ENCODE measurements around the gene DCPS.
"Not testable (repeated sequence)": the region's sequence is repeated elsewhere in the genome, so short reads cannot be mapped to it uniquely, and the experiment has no call there.

Gene DCPS

GRCh38 chr11:126362879-126363655 lies 59.2 kb downstream of the DCPS start:
- no peak for DNase-seq

GRCh38 chr11:126363706-126364248 lies 59.9 kb downstream of the DCPS start:
- DNase-seq, result no peak

GRCh38 chr11:126364735-126365134 lies 60.9 kb downstream of the DCPS start:
- not testable (repeated sequence) for DNase-seq

GRCh38 chr11:126365508-126365907 lies 61.6 kb downstream of the DCPS start:
- DNase-seq, result not testable (repeated sequence)

GRCh38 chr11:126366064-126366822 lies 62.4 kb downstream of the DCPS start:
- DNase-seq, result no peak

- DNase-seq, result not testable (repeated sequence)
Measured at GRCh38 chr11:126366823-126367654, 63.2 kb downstream of the DCPS start.

GRCh38 chr11:126367806-126368205 lies 63.9 kb downstream of the DCPS start:
- DNase-seq, result not testable (repeated sequence)

DNA sequence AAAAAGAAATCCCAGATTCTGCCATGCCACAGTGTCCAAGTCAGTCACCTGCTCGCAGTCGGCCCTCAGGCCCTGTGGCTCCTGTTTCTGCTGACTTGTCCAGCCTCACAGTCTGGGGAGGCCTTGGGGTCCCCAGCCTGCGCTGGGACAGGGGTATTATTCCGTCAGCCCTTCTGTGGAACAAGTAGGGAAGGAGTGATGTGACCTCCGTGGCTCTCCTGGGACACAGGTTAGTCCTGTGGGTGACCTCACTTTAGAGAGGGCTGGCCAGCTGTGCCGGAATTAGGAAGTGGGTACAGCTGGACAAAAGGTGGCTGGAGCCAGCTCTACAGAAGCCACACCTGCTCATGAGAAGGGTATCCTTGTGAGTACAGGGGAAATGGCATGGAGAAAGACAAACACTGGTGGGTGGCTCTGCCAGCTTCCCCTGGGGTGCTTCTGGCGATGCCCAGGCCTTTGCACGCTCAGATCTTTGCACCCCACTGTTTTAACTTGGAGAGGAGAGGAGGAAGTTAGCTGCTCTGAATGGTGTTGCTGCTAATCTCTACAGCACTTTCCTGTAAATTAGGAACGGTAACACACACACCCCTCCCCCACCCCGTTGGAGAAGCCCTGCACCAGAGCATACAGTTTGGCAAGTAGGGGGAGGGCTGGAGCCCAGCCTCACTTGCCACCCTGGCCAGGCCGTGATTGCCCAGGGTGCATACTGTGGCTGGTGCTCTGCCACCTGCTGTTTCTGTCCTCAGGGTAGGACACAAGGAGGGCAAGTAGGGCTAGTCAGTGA lies 64.7 kb downstream of the DCPS start:
- not testable (repeated sequence) for DNase-seq

GRCh38 chr11:126370016-126370415 lies 66.2 kb downstream of the DCPS start:
- no peak for DNase-seq

DNA sequence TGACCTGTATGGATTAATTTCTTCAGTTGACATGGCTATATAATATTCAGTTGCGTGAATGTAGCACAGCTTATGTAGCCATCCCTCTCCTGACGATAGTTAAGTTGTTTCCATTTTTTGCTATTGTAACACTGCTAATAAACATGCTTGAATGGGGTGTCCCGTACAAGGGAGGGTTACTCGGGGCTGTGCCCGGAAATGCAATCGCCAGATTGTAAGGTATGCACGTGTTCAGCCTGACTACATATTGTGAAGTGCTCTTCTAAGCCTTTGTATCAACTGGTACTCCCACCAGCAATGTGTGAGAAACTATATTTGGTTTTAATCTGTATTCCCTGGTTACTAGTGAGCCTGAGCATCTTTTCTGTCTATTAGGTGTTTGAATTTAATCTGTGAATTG lies 67.7 kb downstream of the DCPS start:
- DNase-seq, result no peak

GRCh38 chr11:126373389-126374066 lies 69.7 kb downstream of the DCPS start:
- not testable (repeated sequence) for DNase-seq

DNA sequence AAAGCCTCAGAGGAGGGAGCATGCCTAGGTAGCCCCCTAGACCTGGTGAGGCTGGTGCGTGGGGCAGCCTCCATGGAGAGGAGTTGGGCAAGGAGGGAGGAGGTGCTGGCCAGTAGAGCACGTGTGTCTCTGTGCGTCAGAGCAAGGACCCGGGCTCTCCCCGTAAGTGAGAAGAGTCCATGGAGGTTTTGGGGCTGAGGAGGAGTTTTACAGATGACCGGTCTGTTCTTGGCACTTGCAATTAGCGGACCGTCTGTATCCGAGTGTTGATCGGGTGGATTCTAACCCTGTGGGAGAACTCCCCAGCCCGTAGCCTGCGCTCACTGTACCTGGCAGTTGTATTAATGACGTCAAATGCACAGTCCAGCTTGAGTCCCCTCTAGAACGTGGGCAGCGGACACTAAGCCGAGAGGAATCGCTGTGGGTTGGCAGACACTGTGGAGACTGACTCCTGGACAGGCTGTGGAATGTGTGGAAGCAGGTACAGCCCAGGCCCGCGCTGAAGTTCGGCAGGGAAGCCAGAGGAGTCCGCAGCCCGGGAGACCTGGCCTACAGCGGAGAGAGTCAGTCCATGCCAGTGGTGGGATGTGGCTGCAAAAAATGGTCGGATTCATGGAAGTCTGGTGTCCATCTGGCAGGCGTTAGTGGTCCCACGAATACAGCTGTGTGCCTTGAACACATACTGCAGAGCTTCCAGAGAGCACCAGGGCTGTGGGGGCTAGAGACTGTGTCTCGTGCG lies 70.9 kb downstream of the DCPS start:
- not testable (repeated sequence) for DNase-seq

- DNase-seq, result no peak
Measured at GRCh38 chr11:126375726-126376125, 71.9 kb downstream of the DCPS start.

- no peak for DNase-seq
Measured at GRCh38 chr11:126378763-126379162, 74.9 kb downstream of the DCPS start.

GRCh38 chr11:126380909-126381308 lies 77.0 kb downstream of the DCPS start:
- no peak for DNase-seq

GRCh38 chr11:126381960-126382359 lies 78.1 kb downstream of the DCPS start:
- not testable (repeated sequence) for DNase-seq

DNA sequence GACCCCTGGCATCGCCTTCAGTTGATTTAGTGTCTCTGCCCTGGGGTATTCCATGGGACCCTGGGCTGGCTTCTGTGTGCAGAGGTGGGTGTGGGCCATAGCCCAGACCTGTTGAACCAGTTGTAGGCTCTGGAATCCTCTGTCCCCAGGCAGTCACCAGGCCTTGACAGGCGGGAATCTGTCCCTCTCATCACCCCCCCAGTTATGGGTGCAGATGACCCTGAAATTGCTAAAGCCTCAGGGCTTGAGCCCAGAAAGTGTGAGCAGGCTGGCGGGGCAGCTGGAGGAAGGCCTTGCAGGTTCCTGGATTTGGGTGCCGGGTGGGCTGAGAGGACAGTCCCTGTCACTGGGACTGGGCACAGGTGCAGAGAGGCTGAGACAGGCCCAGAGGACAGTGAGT lies 78.8 kb downstream of the DCPS start:
- DNase-seq, result not testable (repeated sequence)

DNA sequence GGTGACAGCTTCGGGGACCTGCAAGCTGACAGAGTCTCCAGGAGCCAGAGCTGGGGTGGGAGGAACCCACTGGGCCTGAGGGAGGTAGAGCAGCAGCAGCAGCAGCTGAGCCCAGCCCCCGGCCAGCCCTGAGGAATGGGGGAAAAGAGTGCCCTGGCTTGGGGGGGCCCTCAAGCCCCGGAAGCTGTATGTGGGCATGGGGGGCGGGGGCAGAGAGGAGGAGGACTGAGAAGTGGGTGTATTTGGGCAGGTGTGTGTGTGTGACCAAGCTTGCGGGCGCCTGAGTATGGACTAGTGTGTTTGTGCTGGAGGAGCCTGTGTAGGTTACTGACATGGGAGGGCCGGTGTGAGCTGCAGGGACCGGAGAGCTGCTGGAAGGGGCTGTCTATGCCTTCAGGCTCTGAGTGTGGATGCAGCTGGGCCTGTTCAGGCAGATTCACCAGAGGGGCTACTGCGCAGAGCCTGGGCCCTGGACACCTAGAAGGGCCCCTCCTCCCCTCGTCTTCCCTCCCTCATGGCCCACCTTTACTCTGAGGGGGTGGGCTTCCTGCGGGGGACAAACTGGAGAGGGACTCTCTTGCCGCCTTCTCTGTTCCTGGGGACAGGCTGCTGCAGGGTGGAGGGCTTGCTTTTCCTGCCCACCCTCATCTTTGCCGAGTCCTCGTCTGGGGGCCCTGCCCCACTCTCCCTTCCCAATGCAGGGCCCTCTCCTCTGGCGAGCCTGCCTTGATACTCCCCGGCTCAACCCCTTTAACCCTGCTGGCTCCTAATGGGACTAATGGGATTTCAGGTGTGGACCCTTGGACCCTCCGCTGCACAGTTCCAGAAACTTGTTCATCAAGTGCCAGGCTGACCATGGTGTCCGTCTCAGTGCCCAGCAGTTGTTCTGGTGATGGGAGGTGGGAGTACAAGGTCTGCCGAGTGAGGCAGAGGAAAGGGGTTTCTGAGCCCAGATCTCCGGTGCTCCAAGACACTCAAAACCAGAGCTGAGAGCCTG lies 79.8 kb downstream of the DCPS start:
- DNase-seq, result no peak

DNA sequence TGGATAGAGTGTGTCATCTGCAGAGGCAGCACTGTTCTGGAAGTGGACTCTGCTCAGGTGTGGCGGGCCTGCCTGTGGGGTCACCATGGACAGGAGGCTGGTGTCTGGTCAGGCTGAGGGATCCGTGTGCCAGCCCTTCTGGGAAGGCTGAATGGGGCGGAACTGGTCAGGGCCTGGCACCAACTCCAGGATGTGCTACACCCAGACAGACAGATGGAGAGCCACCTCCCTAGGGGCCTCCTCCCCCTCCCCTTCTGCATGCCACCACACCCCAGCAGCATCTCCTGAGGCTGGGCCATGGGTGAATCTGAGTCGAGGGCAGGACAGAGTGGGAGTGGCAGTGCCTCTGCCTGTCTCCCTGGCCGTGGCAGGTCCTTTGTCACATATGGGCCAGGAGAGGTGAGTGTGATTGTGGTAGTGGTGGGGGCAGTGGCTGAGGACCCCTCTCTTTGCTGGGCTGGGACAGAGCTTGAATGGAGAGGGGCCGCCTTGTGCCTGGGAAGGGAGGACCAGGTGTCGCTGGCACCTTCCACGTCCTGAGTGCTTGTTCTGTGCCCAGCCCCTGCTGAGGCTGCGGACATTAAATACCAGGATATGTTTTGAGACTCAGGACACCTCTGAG lies 80.7 kb downstream of the DCPS start:
- no peak for DNase-seq

Measured in NCI-H1694 treated with DMSO at 0.1 percent for 48 hours (cell line).